Endodermal cell (in vitro differentiated cells): ENCODE results near the gene SHFL. TPM values are rescaled to one million over a fixed set of nuclear protein-coding genes. Genes with fewer than 3 reads are reported as not detected.

Experiments
- DNase-seq: peaks from one replicate; pipeline ENCODE4 v3.0.0-alpha.2; 2017
- H3K27ac ChIP-seq: 2 replicates; pipeline ENCODE4 v1.5.1; 2013; ENCODE audit warnings: mild to moderate bottlenecking, low read depth, low read length, moderate library complexity
- H3K27me3 ChIP-seq: 2 replicates; pipeline ENCODE4 v1.6.1; 2013; ENCODE audit warnings: mild to moderate bottlenecking, low read length, moderate library complexity; ENCODE audit not compliant: insufficient read depth, control insufficient read depth, poor library complexity, severe bottlenecking
- H3K36me3 ChIP-seq: 2 replicates; pipeline ENCODE4 v1.7.0; 2013; ENCODE audit warnings: mild to moderate bottlenecking, low read length, moderate library complexity; ENCODE audit not compliant: control insufficient read depth, insufficient read depth
- H3K4me1 ChIP-seq: one replicate; pipeline ENCODE4 v1.7.0; 2013; ENCODE audit warnings: low read length; ENCODE audit not compliant: control insufficient read depth, insufficient read depth
- H3K4me3 ChIP-seq: 2 replicates; pipeline ENCODE4 v1.5.1; 2013; ENCODE audit warnings: mild to moderate bottlenecking, low read length, moderate library complexity
- H3K9ac ChIP-seq: 2 replicates; pipeline ENCODE4 v1.6.1; 2013; ENCODE audit warnings: mild to moderate bottlenecking, low read length, moderate library complexity; ENCODE audit not compliant: poor library complexity, severe bottlenecking; ENCODE audit errors: extremely low read depth
- H3K9me3 ChIP-seq: 2 replicates; pipeline ENCODE4 v1.6.1; 2013; ENCODE audit warnings: mild to moderate bottlenecking, low read length, moderate library complexity; ENCODE audit not compliant: control insufficient read depth
- H3K27ac Mint-ChIP-seq: 2 replicates; pipeline ENCODE4 v1.8.0; 2020; ENCODE audit warnings: mixed read lengths
- H3K27me3 Mint-ChIP-seq: 2 replicates; pipeline ENCODE4 v1.8.0; 2021; ENCODE audit warnings: mild to moderate bottlenecking, mixed read lengths; ENCODE audit not compliant: insufficient read depth
- H3K36me3 Mint-ChIP-seq: 2 replicates; pipeline ENCODE4 v1.8.0; 2020; ENCODE audit warnings: low read depth, mixed read lengths
- H3K4me1 Mint-ChIP-seq: 2 replicates; pipeline ENCODE4 v1.8.0; 2020; ENCODE audit warnings: mixed read lengths
- H3K4me3 Mint-ChIP-seq: 2 replicates; pipeline ENCODE4 v1.8.0; 2020; ENCODE audit warnings: mild to moderate bottlenecking, moderate library complexity, mixed read lengths
- H3K9me3 Mint-ChIP-seq: 2 replicates; pipeline ENCODE4 v1.8.0; 2020; ENCODE audit warnings: mild to moderate bottlenecking, mixed read lengths
- CTCF ChIP-seq: fragments of 200-600 bp; sonication (generic); conservative IDR thresholded peaks from 2 replicates; pipeline ENCODE4 v1.5.0; 2021; ENCODE audit warnings: antibody characterized with exemption, mild to moderate bottlenecking
- WGBS, 2 experiments: methylation state at CpG; one replicate each; pipeline versions ENCODE4 v1.1.5 to v1.1.7; 2013; ENCODE audit warnings: missing lambda C conversion rate in 2 of 2, mixed read lengths in 1 of 2; ENCODE audit not compliant: insufficient coverage in 1 of 2, insufficient read length in 1 of 2; 5-methylcytosine and 5-hydroxymethylcytosine counted together
- total RNA-seq, 2 donors: library from RNA; stranded (reverse); fragmentation: NEBNext Ultra II Directional in 1 of 2; extraction: Animal tissue kit (Norgen Biotek cat#: 25700) in 1 of 2; gene quantifications; 2 replicates in 1 of 2; 3 replicates in 1 of 2; pipeline ENCODE4 v1.2.1, GENCODE V29; 2021

Gene SHFL
- total RNA-seq, 2 donors from 2014 or later = 8.2 to 15.0 TPM

GRCh38 chr19:10110076-10110971 is 24.2 kb downstream of the SHFL start:
- Mint-ChIP-seq H3K36me3 (peaks cover 47% of the 10 kb centered on the region), H3K27ac (no peak overlapping the region), H3K4me1 (peaks cover 7% of the 10 kb centered on the region), H3K4me3 (no peak overlapping the region), H3K27me3 (no peaks in the 10 kb centered on the region), H3K9me3 (no peaks in the 10 kb centered on the region)
- no peak for DNase-seq
- H3K4me3 ChIP-seq = no peak overlapping the region
- no peak overlapping the region for H3K9ac ChIP-seq
- H3K36me3 ChIP-seq = peaks cover 44% of the 10 kb centered on the region
- no peak overlapping the region for H3K27ac ChIP-seq
- TF ChIP-seq CTCF = no peak
- WGBS, 2 experiments = 96 to 97% methylated on average over 36 to 44 of the region's 44 CpGs
- no peaks in the 10 kb centered on the region for H3K9me3 ChIP-seq
- H3K4me1 ChIP-seq = peaks cover 3% of the 10 kb centered on the region
- no peaks in the 10 kb centered on the region for H3K27me3 ChIP-seq

DNA sequence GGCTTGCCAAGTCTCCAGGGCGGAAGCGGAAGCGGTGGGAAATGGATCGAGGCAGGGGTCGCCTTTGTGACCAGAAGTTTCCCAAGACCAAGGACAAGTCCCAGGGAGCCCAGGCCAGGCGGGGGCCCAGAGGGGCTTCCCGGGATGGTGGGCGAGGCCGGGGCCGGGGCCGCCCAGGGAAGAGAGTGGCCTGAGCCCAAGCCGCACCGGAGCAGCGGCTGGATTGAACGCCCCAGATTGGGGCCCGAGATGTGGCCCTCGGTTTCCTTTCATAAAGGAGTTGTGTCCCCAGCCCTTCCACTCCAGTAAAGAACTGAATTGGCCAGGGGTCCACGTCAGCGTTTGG is 24.8 kb downstream of the SHFL start:
- Mint-ChIP-seq H3K27ac (no peak overlapping the region), H3K4me1 (peaks cover 7% of the 10 kb centered on the region), H3K4me3 (no peak overlapping the region), H3K9me3 (no peaks in the 10 kb centered on the region), H3K27me3 (no peaks in the 10 kb centered on the region), H3K36me3 (peaks cover 51% of the 10 kb centered on the region)
- Histone ChIP-seq H3K9me3 (no peaks in the 10 kb centered on the region), H3K9ac (no peak overlapping the region), H3K27me3 (no peaks in the 10 kb centered on the region), H3K36me3 (peaks cover 44% of the 10 kb centered on the region), H3K4me1 (peaks cover 3% of the 10 kb centered on the region), H3K27ac (no peak overlapping the region), H3K4me3 (no peak overlapping the region)
- TF ChIP-seq CTCF = no peak
- WGBS, 2 experiments = 95 to 99% methylated on average over 17 to 19 of the region's 19 CpGs
- DNase-seq = no peak

DNA sequence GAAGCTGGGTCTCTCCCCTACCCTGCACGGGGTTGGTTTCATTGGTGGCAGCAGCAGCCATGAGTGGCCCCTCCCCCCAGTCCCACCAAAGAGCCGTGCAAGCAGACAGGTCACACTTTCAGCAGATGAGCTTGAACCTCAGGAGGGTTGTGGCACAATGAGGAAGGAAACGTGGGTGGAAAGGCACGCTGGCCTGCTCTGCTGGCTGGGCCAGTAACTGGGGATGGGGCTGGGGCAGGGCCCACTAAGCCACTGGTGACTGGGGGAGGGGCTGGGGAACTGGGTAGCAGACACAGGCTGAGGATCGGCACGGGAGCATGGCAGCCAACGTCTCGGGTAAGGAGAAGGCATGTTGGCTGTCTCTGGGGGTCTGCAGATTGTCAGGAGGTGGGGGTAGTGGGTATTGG is 25.3 kb downstream of the SHFL start, which contains the start of gene P2RY11:
TSS of gene P2RY11 (plus strand) at position 289 of the 407 bp plus-strand sequence. CDS start at position 318, 29 bp downstream.
- Histone ChIP-seq H3K36me3 (peaks cover 46% of the 10 kb centered on the region), H3K9ac (no peak within 1 kb of the TSS), H3K4me1 (peaks cover 3% of the 10 kb centered on the region), H3K27ac (no peak within 1 kb of the TSS), H3K4me3 (no peak within 1 kb of the TSS), H3K27me3 (no peaks in the 10 kb centered on the region), H3K9me3 (no peaks in the 10 kb centered on the region)
- Mint-ChIP-seq H3K9me3 (no peaks in the 10 kb centered on the region), H3K4me1 (peaks cover 7% of the 10 kb centered on the region), H3K36me3 (peaks cover 56% of the 10 kb centered on the region), H3K4me3 (no peak within 1 kb of the TSS), H3K27me3 (no peaks in the 10 kb centered on the region), H3K27ac (peak within 1 kb of the TSS; percentile 39)
- no peak for DNase-seq
- WGBS, 2 experiments = 91 to 94% methylated on average over 5 to 8 of the region's 8 CpGs
- TF ChIP-seq CTCF = no peak
